ENCODE measurements around the gene SLC15A5.

Gene SLC15A5

GRCh38 chr12:16258963-16259362 is 18.5 kb downstream of the SLC15A5 start:
- DNase-seq: no peak

DNA sequence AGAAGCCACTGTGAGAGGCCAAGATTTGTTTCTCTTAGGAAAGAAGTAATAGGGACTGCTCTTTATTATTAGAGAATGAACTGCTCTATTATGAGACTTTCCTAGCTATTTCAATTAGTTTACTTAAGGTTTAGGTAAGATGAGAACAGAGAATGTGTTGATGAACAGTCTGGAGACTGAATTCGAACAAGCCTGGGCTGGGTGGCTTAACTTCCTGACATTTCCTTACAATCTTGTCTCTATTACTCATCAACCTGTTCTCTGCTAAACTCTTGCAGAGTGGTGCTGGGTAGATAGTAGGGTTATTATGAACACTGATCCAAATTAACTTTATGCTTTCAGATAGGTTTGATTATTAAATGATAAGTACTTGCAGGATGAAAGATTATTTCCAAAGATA is 31.2 kb downstream of the SLC15A5 start:
- DNase-seq: no peak

GRCh38 chr12:16245209-16245608 is 32.3 kb downstream of the SLC15A5 start:
- no peak for DNase-seq

- no peak for DNase-seq
Observed at GRCh38 chr12:16243487-16244412, 33.7 kb downstream of the SLC15A5 start.

DNA sequence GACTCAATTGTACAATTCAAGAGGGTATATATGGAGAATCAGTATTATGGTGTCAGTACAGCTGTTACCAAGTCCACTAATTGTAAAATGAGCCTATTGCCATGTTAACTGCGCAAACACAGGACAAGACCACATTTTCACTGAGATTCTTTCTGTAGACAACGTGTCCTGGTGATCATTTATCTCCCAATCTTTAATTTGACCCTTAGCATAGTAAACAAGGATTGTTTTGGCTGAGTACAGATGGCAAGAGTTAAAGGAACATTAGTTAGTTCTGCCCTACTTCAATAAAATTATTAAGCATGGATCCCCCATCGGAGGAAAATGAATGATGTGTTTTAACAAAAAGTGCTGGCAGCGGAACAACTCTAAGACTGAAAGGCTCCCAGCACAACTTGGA is 36.1 kb downstream of the SLC15A5 start:
- DNase-seq: no peak

DNA sequence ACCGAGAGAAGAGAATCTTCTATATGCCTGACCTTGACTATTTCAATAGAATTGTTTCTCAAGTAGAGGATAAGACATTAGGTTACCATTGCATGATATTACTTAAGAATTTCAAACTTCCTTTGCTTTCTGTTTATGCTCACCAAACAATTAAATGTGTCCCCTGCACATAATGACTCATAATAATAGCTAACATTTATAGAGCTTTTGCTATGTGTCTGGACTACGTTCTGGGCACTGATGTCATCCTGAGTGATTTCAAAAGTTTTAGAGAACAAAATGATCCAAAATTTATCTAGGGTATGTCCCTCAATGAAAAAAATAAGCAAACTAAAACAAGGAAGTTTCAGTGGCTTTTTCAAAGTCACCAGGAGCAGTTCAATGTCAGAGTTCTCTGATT is 38.8 kb downstream of the SLC15A5 start:
- DNase-seq: no peak

DNA sequence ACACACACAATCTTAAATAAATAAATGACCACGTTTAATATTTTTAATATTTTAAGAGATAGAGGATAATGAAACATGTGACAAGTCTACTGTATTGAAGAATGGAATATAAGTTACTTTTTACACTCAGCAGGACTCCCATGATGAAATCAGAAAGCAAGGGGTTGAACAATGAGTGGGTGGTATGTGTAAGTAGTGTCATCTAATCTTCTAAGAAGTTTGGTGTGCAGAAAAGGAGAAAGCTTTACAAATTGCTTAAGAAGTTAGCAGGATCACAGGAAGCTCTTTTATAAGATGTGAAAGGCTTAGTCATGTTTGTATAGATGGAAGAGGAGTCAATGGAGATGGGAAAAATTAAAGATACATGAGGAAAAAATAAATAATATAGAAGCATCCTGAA is 47.8 kb downstream of the SLC15A5 start:
- DNase-seq: no peak

DNA sequence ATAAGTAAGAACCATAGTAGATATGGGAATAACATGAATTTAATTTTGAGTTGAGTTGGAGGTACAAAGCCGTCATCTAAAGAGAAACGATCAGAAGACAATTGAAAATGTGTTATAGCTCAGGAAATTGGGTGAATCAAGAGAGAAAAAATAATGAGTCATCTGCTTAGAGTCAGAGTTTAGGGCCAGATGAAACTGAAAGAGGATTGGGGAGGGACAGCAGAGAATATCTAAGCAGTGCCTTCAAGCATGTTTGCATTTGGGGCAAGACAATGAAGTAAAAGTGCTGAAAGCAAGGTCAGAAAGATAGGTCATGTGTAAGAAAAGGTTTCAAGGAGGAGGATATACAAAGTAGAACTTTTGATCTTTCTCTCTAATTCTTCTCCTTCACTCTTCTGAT is 49.4 kb downstream of the SLC15A5 start:
- no peak for DNase-seq

GRCh38 chr12:16225692-16226091 is 51.8 kb downstream of the SLC15A5 start:
- no peak for DNase-seq

DNA sequence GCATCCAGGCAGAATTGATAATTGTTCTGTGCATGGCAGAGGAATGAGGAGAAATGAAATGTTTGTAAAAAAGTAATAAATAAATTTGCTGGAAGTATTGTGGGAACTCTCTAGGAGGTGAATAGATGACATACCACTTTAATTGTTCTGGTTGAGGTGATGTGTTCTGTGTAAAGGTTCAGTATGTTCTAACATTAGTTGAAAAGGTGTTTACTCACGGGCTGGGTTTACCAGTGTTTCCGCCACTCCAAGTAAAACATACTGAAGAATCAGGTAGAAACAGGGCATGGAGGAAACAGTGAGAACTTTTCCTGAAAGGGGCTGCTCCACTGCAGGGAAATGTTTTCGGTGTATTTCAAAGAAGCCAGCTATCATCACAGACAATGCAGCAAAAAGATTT is 53.3 kb downstream of the SLC15A5 start:
- no peak for DNase-seq

- DNase-seq: no peak
Observed at GRCh38 chr12:16221776-16222175, 55.7 kb downstream of the SLC15A5 start.

- no peak for DNase-seq
Observed at GRCh38 chr12:16220120-16220519, 57.4 kb downstream of the SLC15A5 start.

DNA sequence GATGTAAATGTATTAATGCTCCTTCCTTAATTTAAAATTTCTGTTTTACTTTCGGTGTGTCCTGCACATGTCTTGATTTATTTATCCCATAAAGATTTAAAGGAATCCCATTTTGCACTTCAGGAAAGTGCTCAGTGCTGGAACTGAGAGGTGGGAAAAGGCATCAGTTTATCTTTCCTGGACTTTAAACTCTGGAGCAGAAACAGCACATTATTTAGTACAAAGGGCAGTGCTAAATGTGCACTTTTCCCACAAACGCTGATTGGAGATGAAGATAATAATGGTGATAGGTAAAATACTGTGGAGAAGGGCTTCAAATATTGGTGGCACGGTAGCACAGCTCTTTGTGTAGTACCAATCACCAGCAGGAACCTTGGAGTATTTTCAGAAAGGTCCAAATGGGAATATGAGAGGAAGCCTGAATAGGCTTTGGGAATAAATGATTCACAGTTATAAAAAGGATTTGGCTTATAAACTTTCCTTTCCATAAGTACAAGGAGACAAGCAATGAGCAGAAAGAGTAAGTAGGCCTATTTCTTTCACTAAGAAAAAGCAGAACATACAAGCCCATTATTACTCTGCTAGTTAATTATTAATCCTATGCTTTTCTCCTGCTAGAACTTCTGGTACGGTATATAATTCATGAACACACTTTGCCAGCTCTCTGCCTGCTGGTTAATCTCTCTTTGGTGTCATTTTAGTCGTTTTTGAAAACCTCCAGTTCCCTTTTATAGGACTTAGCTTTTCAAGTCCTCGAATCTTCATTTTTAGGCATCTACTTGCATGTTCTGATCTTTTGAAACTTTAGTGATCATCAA is 58.3 kb downstream of the SLC15A5 start:
- no peak for DNase-seq

DNA sequence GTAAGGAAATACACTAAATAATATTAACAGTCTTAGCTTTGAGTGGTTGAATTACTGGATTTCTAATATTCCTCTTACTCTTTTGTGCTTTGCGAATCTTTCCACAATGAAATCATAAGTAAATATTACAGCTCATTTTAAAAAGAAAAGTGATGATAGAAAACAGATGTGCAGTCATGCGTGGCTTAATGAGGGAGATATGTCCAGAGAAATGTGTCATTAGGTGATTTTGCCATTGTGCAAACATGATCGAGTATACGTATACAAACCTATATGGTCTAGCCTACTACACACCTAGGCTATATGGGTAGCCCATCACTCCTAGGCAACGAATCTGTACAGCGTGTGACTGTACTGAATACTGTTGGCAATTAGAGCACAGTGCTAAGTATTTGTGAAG is 59.3 kb downstream of the SLC15A5 start:
- DNase-seq: no peak

DNA sequence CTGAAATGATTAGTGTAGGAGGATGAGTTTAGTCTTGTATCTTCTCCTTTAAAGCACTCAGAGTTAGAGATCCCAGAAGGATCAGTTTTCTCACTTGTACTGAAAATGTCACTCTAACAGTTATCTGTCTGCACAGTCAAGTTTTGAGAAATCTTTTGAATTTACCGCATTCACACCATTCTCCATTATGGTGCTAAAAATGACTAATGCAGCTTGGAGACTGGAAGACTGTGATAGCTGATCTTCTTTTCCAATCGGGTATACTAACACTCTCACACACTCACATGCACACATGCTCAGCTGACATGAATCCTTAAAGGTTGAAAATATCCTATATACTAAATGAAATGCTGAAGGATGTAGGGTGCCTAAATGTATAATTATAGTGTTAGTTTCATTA is 65.8 kb downstream of the SLC15A5 start:
- DNase-seq: no peak

DNA sequence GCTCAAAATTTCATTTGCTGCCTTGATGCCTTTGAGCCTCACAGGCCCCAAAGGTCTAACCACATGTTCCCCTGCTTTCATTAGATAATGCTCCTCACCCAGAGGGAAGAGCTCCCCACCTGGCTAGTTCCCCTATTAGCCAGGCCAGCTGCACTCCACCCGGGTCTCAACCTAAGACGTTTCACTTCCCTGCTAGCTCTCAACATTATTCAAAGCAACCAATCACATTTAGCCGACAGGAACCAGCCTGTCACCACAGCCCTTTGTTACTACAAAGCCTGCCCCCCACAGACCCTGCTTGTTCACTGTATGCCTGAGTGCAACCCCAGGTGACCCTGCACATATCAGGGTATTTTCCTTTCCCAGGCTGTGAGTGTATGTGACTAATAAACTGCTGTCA is 78.6 kb downstream of the SLC15A5 start:
- no peak for DNase-seq

- DNase-seq: no peak
Observed at GRCh38 chr12:16197600-16197999, 79.9 kb downstream of the SLC15A5 start.

GRCh38 chr12:16189849-16190248 is 87.6 kb downstream of the SLC15A5 start:
- DNase-seq: no peak

DNA sequence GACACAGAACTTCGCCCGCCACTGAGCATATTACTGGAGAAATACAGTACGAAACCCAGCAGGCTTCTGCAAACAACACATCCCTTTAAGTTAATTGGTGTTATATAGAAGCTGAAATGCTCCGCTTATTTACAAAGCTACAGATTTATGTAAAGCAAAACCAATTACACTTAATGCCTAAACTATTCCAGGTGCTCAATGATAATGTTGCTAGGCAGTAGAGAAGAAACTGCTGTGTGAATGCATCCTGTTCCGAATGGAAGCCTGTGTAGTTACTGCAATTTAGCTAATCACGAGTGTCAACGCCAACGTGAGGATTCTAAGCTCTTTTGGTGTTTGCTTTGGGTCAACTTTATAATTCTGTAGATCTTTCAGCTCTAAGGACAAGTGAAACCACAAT is 89.8 kb downstream of the SLC15A5 start:
- no peak for DNase-seq

DNA sequence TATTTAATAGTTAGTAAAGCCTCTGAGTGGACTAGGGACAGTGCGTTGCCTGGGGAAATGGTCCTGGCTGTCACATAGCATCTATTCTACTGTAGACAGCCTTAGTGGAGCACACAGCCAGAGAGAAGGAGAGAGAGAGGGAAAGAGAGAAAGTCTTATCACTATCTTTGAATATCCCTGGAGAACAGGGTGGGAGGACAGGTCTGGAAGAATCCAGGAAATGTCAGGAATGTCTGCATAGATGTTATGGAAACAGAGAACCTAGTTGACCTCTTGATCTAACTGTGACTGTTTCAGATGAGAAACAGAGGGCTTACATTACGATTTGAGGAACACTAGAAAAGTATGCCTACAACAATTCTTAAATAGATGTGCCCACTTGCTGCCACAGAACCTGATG is 92.8 kb downstream of the SLC15A5 start:
- no peak for DNase-seq

DNA sequence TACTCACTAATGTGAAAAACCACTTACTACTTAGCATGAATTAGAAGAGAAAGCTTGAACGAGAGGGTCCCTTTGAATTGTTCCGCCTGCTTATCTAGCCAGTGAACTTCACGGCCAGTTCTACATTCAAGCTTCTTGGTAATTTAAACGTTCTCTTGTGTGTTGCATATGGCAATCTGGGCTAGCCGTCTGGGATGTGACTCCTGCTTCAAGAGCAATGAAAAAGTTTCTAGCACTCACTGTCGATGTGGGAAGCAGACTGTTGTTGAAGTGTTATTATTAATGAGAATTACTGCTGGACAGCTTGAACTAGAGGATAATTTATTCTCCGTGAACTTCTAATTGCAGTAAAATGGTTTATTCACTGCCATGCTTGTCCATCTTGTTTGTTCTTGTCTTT is 93.9 kb downstream of the SLC15A5 start:
- DNase-seq: no peak

DNA sequence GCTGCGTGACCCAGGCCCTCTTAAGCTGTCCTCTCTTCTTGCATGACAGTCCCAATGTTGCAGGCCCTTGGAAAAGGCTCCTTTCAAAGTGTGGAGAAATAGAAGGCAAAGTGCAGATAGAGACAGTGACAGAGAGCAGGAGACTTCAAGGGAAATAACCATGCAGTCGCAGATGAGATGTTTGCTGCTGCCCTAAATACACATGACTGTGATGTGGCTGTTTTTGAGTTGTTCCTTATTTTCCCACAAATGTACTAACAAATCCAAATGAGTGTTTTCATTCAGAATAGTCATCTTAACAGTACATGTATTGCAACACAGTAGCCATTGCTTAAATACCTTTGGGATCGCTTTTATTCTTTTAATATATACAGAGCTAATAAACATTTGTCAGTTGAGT is 101.6 kb downstream of the SLC15A5 start:
- DNase-seq: no peak

- no peak for DNase-seq
Observed at GRCh38 chr12:16174282-16174681, 103.2 kb downstream of the SLC15A5 start.

DNA sequence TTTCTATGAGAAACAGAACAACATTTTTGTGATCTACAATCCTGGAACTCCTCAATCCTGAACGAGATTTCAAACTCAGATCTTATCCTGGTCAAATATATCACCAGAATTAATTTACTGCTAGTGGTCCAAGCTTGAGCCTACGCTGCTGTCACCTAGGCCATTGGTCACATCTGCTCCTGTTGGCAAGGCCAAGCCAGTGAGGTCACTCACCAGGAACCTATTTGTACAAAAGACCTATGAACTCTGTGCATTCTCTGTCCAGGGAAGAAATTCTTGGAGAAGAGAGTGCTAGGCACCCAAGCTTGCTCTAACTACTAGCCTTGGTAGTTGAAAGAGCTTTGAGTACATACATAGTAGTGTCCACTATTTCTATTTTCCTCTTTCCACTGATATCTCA is 106.1 kb downstream of the SLC15A5 start:
- DNase-seq: no peak

Data from stimulated activated CD4-positive, alpha-beta T cell treated with anti-CD3 and anti-CD28 coated beads, Interleukin-1b, Interleukin-23, amount 100 ng/mL, for 48 hours (primary cell).